Measurements from ENCODE around the gene RNF39. TPM values are rescaled to one million over a fixed set of nuclear protein-coding genes. Genes with fewer than 3 reads are reported as not detected.
A peak's percentile ranks its signal among the peaks of the same experiment; 100 is the strongest.
"Not testable (repeated sequence)": the region's sequence is repeated elsewhere in the genome, so short reads cannot be mapped to it uniquely, and the experiment has no call there.

RNF39 gene
- total RNA-seq, 1 experiment from 2014 or later, result not detected

DNA sequence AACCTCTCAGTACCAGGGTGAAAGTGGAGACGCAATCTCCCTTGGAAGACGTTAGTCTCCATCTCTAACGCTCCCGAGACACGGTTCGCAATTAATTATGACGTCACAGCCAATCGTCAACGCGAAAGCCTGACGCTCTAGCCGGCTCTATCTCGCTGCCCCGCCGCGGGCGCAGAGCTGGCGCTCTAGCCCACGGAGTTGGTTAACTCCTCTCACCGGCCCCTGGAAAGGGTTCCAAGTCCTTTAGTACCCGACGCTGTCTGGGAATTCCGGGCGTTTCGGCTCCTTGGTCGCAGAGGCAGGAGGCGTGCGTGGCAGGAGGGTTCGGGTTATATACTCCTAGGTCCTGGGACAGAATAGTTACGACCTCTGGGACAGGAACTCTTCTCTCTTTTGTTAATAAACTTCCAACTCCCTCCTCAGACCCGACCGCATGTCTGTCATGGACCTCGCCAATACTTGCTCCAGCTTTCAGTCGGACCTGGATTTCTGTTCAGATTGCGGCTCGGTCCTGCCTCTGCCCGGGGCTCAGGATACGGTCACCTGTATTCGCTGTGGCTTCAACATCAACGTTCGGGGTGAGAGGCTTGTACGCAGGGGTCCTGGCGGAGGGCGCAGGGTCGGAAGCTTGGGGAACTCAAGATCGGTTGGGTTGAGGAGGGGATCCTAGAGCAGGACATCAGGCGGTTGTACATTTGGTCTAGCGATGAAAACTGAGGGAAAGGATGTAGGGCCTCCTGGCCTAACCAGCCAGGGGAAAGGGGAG, 14.3 kb downstream of the RNF39 start, which contains the start of gene POLR1H:
TSS of gene POLR1H (plus strand) at position 174 of the 766 bp plus-strand sequence. CDS start at position 434, 260 bp downstream.
- H3K27ac ChIP-seq, result peak within 1 kb of the TSS; percentile 70
- peak; percentile 87 to 94 for DNase-seq (ENCODE audit: low read depth in 1 of 2, low spot score in 2 of 2)
- H3K9me3 ChIP-seq (replicated peaks), result no peaks in the 10 kb centered on the region
- H3K4me3 ChIP-seq, result peak within 1 kb of the TSS; percentile 71
- peaks cover 17% of the 10 kb centered on the region for H3K36me3 ChIP-seq
- no peaks in the 10 kb centered on the region for H3K27me3 ChIP-seq (replicated peaks)
- peaks cover 18% of the 10 kb centered on the region for H3K4me1 ChIP-seq (replicated peaks)

DNA sequence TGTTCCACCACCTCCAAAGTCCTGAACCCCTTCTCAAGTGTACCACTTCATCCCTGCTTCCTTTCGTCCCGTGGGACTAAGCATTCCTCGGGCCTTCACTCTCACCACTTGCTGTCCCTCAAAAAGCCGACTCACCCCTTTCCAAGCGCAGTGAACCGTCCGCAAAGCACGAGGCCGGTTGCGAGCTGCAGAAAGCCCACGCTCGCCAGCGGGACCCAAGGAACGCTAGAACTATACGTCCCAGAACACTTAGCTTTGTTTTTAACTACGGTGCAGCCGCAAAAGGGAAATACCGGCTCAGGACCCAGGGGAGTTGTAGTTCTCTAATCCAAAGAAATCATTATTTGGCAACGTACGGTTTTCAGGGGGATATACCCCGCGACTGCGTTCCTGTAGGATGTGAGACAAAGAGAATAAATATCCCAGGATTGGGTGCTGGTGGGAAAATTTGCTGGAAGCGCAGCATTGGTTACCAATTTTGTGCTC, 14.9 kb downstream of the RNF39 start:
- Histone ChIP-seq H3K4me1 (replicated peaks) (peaks cover 13% of the 10 kb centered on the region), H3K9me3 (replicated peaks) (no peaks in the 10 kb centered on the region), H3K27ac (peak overlapping the region; percentile 70), H3K36me3 (peaks cover 17% of the 10 kb centered on the region), H3K27me3 (replicated peaks) (no peaks in the 10 kb centered on the region), H3K4me3 (peak overlapping the region; percentile 71)
- peak in 1 of 2 experiments; percentile 47 for DNase-seq (ENCODE audit: low read depth in 1 of 2, low spot score in 2 of 2)

DNA sequence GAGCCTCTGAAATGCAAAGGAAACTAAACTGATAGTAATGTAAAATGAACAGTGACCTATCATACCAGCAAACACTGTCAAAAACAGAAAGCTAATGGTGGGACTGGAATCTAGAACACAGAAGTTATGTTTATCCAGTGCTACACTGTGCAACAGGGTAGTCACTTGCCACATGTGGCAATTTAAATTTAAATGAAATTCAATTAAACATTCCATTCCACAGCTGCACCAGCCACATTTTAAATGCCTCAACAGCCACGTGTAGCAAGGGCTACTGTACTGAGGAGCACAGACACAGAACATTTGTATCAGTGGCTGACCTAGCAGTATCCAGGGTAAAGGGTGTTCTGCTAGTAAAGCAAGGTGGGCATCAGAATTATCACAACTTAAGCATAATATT, 20.1 kb downstream of the RNF39 start:
- H3K27ac ChIP-seq, result no peak overlapping the region
- no peak for DNase-seq (ENCODE audit: low read depth in 1 of 2, low spot score in 2 of 2)
- H3K27me3 ChIP-seq (replicated peaks), result no peaks in the 10 kb centered on the region
- H3K4me3 ChIP-seq, result no peak overlapping the region
- no peaks in the 10 kb centered on the region for H3K9me3 ChIP-seq (replicated peaks)
- peaks cover 7% of the 10 kb centered on the region for H3K36me3 ChIP-seq
- peaks cover 6% of the 10 kb centered on the region for H3K4me1 ChIP-seq (replicated peaks)

DNA sequence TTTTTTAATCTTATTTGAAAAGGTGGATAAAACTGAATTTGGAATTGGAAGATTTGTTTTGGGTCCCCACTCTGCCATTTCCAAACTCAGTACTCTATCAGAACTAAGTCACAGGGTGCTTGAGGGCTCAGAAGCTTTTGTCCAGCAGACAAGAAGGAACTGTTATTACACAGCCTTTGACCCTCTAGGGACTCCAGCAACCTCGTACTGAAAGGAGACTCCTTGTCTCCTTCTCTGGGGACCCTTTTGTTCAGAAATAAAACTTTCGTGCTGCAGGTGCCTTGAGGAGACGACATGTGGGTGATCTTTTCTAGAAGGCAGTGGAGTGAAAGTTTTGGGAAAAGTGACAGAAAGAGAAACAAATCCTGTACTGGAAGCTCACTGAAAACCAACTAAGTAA, 21.9 kb downstream of the RNF39 start:
- no peaks in the 10 kb centered on the region for H3K4me1 ChIP-seq (replicated peaks)
- DNase-seq (ENCODE audit: low read depth in 1 of 2, low spot score in 2 of 2), result no peak
- no peaks in the 10 kb centered on the region for H3K27me3 ChIP-seq (replicated peaks)
- H3K27ac ChIP-seq, result no peak overlapping the region
- no peaks in the 10 kb centered on the region for H3K9me3 ChIP-seq (replicated peaks)
- no peak overlapping the region for H3K4me3 ChIP-seq
- H3K36me3 ChIP-seq, result peaks cover 7% of the 10 kb centered on the region

DNA sequence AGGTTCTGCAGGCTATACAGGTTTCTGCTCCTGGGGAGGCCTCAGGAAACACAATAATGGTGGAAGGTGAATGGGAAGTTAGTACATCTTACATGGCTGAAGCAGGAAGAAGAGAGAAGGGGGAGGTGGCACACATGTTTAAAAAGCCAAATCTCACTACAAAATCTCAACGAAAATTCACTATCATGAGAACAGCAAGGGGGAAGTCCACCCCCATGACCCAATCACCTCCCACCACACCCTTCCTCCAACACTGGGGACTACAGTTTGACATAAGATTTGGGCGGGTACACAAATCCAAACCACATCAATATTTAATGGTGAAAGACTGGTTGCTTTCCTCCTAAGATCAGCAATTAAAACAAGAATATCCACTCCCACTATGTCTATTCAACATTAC, 28.3 kb downstream of the RNF39 start:
- DNase-seq (ENCODE audit: low read depth in 1 of 2, low spot score in 2 of 2), result no peak
- Histone ChIP-seq H3K27me3 (replicated peaks) (no peaks in the 10 kb centered on the region; the same call in 1 of the 2 replicates), H3K36me3 (no peaks in the 10 kb centered on the region; the same call in 1 of the 2 replicates), H3K4me1 (replicated peaks) (no peaks in the 10 kb centered on the region), H3K9me3 (replicated peaks) (no peaks in the 10 kb centered on the region), H3K4me3 (no peak overlapping the region), H3K27ac (no peak overlapping the region)

DNA sequence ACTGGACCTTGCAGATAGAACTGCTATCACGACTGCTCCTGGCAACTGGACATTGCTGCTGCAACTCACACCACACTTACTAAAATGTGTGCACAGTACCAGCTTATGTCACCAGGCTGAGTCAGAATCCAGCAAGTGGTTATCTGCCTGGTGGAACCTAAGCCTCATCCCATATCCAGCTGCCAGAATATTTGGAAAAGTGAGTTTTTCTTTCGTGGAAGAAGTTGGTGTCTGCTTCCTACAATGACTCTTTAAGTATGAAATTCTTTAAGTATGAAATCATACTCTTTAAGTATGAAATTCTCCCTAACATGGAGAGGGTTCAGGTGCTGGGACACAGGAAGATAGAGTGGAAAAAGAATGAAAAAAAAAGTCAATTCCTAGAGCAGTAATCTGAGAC, 30.9 kb downstream of the RNF39 start:
- no peaks in the 10 kb centered on the region; the same call in 1 of the 2 replicates for H3K27me3 ChIP-seq (replicated peaks)
- no peak overlapping the region for H3K4me3 ChIP-seq
- H3K36me3 ChIP-seq, result no peaks in the 10 kb centered on the region; the same call in 1 of the 2 replicates
- H3K4me1 ChIP-seq (replicated peaks), result no peaks in the 10 kb centered on the region
- DNase-seq (ENCODE audit: low read depth in 1 of 2, low spot score in 2 of 2), result no peak
- no peak overlapping the region for H3K27ac ChIP-seq
- no peaks in the 10 kb centered on the region for H3K9me3 ChIP-seq (replicated peaks)

DNA sequence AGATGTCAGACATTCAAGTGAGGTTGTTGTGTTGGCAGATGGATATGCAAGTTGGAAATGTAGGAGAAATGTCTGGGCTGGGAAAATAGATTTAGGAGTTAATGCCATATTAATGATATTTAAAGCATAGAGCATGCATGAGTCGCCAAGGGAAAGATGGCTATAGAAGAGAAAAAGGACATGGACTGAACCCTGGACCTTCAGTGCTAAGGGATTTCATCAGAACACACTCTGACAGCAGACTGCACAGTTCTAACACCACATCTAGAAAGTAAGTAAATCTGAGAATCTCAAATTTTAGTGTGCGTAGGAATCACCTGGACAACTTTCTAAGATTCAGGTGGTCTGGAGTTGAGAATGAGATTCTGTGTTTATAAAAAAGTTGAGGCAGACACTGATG, 31.8 kb downstream of the RNF39 start:
- H3K4me3 ChIP-seq, result no peak overlapping the region
- H3K27me3 ChIP-seq (replicated peaks), result no peaks in the 10 kb centered on the region; the same call in 1 of the 2 replicates
- H3K9me3 ChIP-seq (replicated peaks), result no peaks in the 10 kb centered on the region
- no peaks in the 10 kb centered on the region; the same call in 1 of the 2 replicates for H3K36me3 ChIP-seq
- no peak for DNase-seq (ENCODE audit: low read depth in 1 of 2, low spot score in 2 of 2)
- no peak overlapping the region for H3K27ac ChIP-seq
- H3K4me1 ChIP-seq (replicated peaks), result no peaks in the 10 kb centered on the region

DNA sequence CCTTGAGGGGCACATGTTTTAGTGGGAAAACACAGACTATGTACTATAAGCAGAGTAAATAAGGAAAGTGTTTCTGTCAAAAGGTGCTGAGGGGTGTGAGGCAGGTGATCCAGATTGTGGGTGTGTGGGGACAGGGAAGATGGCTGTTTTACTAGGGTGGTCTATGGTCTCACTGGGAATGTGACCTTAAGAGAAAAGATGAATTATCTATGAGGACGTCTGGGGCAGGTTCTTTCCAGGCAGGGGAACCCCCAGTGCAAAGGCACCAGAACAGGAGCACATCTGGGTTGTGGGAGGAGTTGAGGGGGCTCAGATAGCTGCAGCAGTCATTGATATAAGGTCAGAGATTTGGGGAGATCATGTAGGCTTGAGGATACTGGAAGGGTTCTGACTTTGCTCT, 32.7 kb downstream of the RNF39 start:
- H3K4me3 ChIP-seq, result no peak overlapping the region
- H3K27me3 ChIP-seq (replicated peaks), result no peaks in the 10 kb centered on the region; the same call in 1 of the 2 replicates
- no peaks in the 10 kb centered on the region for H3K9me3 ChIP-seq (replicated peaks)
- no peaks in the 10 kb centered on the region; the same call in 1 of the 2 replicates for H3K36me3 ChIP-seq
- H3K27ac ChIP-seq, result no peak overlapping the region
- H3K4me1 ChIP-seq (replicated peaks), result no peaks in the 10 kb centered on the region
- DNase-seq (ENCODE audit: low read depth in 1 of 2, low spot score in 2 of 2), result no peak

DNA sequence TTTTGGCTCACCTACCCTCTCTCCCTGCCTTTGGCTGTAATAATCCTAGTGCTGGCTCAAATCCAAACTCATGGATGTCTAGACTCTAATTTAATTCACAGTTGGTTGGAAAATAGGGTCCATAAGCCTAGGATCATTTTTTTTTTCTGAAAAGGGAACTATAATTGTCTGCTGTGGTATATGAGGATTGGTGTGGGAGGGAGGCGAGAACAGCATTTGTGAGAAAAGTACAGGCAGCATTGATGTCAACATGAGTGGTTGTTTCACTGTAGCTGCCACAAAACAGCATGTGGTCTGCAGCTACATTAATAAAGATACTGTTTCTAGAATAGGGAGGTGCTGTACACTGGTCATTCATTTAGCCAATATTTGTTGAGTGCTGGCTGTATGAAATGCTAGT, 33.1 kb downstream of the RNF39 start:
- Histone ChIP-seq H3K9me3 (replicated peaks) (no peaks in the 10 kb centered on the region), H3K36me3 (no peaks in the 10 kb centered on the region; the same call in 1 of the 2 replicates), H3K4me3 (no peak overlapping the region), H3K27me3 (replicated peaks) (no peaks in the 10 kb centered on the region; the same call in 1 of the 2 replicates), H3K27ac (no peak overlapping the region), H3K4me1 (replicated peaks) (no peaks in the 10 kb centered on the region)
- no peak for DNase-seq (ENCODE audit: low read depth in 1 of 2, low spot score in 2 of 2)

DNA sequence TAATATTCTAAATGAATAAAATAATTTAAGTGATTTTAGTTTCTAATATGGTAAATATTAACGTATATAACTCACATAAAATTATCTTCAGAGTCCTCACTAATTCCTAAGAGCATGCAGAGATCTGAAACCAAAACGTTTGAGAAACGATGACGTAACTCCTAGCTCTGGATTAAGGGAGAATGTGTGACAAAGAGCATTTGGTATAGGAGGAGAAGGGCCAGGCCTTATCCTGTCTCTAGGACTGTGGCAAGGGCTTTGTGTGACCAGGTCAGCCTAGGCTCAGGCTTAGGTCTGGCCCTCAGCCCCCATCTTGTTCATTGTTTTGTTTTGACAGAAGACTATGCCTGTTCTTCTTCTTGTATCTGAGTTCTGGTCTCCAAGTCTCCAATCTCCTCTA, 33.7 kb downstream of the RNF39 start:
- Histone ChIP-seq H3K4me1 (replicated peaks) (no peaks in the 10 kb centered on the region), H3K27ac (no peak overlapping the region), H3K27me3 (replicated peaks) (no peaks in the 10 kb centered on the region; the same call in 1 of the 2 replicates), H3K9me3 (replicated peaks) (no peaks in the 10 kb centered on the region), H3K4me3 (no peak overlapping the region), H3K36me3 (no peaks in the 10 kb centered on the region; the same call in 1 of the 2 replicates)
- DNase-seq (ENCODE audit: low read depth in 1 of 2, low spot score in 2 of 2), result no peak

DNA sequence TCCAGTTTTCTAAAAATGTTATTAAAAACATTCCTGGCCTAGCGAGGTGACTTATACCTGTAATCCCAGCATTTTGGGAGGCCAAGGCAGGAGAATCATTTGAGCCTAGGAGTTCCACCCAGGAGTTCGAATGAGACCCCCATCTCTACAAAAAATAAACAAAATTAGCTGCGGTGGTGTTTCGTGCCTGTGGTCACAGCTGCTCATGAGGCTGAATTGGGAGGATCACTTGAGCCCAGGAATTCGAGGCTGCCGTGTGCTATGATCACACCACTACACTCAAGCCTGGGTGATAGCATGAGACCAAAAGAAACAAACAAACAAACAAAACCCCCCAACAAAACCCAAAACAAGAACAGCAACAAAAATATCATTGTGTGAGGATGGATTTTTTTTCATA, 34.3 kb downstream of the RNF39 start:
- no peak for DNase-seq (ENCODE audit: low read depth in 1 of 2, low spot score in 2 of 2)
- H3K4me3 ChIP-seq, result no peak overlapping the region
- no peak overlapping the region for H3K27ac ChIP-seq
- no peaks in the 10 kb centered on the region; the same call in 1 of the 2 replicates for H3K36me3 ChIP-seq
- no peaks in the 10 kb centered on the region for H3K9me3 ChIP-seq (replicated peaks)
- no peaks in the 10 kb centered on the region; the same call in 1 of the 2 replicates for H3K27me3 ChIP-seq (replicated peaks)
- H3K4me1 ChIP-seq (replicated peaks), result no peaks in the 10 kb centered on the region

DNA sequence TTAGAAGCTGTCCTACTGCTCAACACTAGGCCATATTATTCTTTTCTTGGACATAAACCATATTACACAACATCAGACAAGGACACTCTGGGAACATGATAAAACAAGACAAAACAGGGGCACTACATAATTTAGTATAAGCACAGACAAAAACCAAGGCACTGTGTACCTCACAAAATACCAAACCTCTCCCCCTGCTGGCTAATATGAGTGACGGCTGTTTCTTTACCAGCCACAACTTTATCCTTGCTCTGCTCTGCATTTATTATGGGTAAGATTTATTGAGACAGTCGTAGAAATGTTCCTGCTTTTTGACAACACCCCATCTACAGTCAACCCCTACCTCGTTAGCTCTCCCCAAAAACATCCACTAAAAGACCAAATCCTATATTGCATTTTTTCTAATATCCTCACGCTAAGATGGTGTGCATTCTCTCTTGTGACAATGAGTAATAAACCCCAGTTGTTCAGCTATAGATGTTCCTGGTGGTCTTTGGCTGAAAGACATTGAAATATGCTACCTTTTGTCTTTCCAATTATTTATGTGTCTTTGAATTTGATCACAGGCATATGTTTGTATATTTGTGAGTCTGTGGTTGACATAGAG, 38.3 kb downstream of the RNF39 start:
- Histone ChIP-seq H3K4me3 (no peak overlapping the region), H3K4me1 (replicated peaks) (no peaks in the 10 kb centered on the region), H3K9me3 (replicated peaks) (no peaks in the 10 kb centered on the region), H3K27ac (no peak overlapping the region), H3K27me3 (replicated peaks) (no peaks in the 10 kb centered on the region), H3K36me3 (no peaks in the 10 kb centered on the region; the same call in 1 of the 2 replicates)
- DNase-seq (ENCODE audit: low read depth in 1 of 2, low spot score in 2 of 2), result peak in 1 of 2 experiments; percentile 14

DNA sequence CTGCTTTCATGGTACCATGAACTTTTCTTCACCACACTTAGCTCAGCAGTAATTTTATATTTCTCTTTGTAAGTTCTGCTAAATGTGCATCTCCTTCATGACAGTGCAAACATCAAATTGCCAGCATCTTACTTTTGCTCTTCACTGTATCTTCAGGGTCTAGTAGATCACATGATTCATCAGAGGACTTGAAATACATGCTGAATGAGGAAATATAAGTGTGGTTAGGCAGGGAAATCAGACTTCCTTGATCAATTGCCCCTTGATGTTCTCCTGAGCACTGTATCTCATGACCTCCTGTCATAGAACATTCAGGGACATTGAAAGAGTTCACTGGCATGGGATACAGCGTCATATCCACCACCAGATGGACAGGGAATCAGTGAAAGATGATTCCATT, 39.8 kb downstream of the RNF39 start:
- H3K9me3 ChIP-seq (replicated peaks), result no peaks in the 10 kb centered on the region
- no peak for DNase-seq (ENCODE audit: low read depth in 1 of 2, low spot score in 2 of 2)

DNA sequence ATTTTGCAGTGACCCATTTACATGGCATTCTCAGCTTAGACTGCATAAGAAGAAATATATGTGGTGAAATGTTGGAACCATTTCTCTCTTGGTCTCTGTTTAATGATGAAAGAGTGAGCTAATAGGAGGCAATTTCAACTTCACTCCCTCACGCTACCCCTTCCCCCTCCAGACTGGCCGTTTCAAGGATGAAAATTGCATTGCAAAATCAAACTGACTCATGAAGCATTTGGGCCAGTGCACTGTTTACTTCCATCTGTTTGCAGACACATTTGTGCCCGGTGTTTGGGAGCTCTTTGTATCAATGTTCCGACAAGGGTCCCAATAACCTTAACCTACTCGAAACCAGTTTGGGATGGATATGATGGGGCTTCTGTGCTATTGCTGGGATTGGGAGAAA, 42.1 kb downstream of the RNF39 start:
- not testable (repeated sequence) for H3K27me3 ChIP-seq (replicated peaks); DNase-seq (ENCODE audit: low read depth in 1 of 2, low spot score in 2 of 2)

More for the DNA sequence above, 39.8 kb downstream of the RNF39 start:
- Histone ChIP-seq H3K4me1 (replicated peaks) (no peaks in the 10 kb centered on the region), H3K27me3 (replicated peaks) (no peaks in the 10 kb centered on the region), H3K4me3 (no peak overlapping the region), H3K36me3 (no peaks in the 10 kb centered on the region; the same call in 1 of the 2 replicates), H3K27ac (no peak overlapping the region)

More for the DNA sequence above, 42.1 kb downstream of the RNF39 start:
- H3K4me3 ChIP-seq; H3K9me3 ChIP-seq (replicated peaks); H3K27ac ChIP-seq; H3K4me1 ChIP-seq (replicated peaks); H3K36me3 ChIP-seq: not testable (repeated sequence)

All from SJSA1 (cell line).